Stimulated activated CD8-positive, alpha-beta memory T cell treated with anti-CD3 and anti-CD28 coated beads, Interleukin-2, amount 100 ng/mL, for 1 hour (primary cell): ENCODE data around the gene ITFG2.
"Not testable (repeated sequence)": the region's sequence is repeated elsewhere in the genome, so short reads cannot be mapped to it uniquely, and the experiment has no call there.

Source experiments
- DNase-seq, 2 donors: peaks; one replicate each; pipeline ENCODE4 v3.0.0-alpha.2; 2020; ENCODE audit warnings: low read depth in 2 of 2

Gene ITFG2

GRCh38 chr12:2863402-2863801, 50.9 kb downstream of the ITFG2 start:
- DNase-seq, result not testable (repeated sequence)

DNA sequence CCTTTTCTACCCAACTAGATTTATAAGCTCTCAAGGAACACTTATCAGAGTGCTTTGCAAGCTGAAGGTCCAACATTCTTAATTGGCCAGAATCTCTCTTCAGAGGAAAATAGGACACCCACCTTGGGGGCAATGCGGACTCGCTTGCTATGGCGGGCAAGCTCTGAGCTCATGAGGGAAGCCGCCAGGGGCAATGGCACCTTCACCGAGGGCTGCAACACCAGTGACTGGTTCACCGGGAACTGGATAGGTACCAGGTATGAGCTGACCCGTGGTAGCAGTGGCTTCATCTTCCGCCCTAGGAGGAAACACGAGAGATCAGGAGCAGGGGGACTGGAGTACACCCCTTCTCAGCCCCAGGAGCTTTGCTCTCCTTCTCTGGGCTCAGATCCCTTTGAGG, 51.7 kb downstream of the ITFG2 start:
- DNase-seq, result no peak

GRCh38 chr12:2868986-2869632, 56.6 kb downstream of the ITFG2 start:
- not testable (repeated sequence) for DNase-seq
